Peyer's patch (tissue), 4 donors: Measurements from ENCODE around the gene REXO1.

Experiments used
- POLR2A ChIP-seq, 2 donors: fragments of 450-650 bp; IDR thresholded peaks; one replicate each; pipeline ENCODE4 v1.5.1; 2017; ENCODE audit warnings: antibody characterized with exemption in 2 of 2, mild to moderate bottlenecking in 2 of 2, moderate library complexity in 2 of 2
- TF ChIP-seq, protein P1 (sequence below), 6 experiments: fragments of 450-650 bp in 4 of 6; fragments of 200-600 bp in 2 of 6; sonication (generic) in 1 of 6; IDR thresholded peaks; one replicate each; pipeline ENCODE4 v1.5.1; 2017 to 2019; ENCODE audit warnings: antibody characterized with exemption in 6 of 6, mild to moderate bottlenecking in 3 of 6, moderate library complexity in 1 of 6

DNA sequence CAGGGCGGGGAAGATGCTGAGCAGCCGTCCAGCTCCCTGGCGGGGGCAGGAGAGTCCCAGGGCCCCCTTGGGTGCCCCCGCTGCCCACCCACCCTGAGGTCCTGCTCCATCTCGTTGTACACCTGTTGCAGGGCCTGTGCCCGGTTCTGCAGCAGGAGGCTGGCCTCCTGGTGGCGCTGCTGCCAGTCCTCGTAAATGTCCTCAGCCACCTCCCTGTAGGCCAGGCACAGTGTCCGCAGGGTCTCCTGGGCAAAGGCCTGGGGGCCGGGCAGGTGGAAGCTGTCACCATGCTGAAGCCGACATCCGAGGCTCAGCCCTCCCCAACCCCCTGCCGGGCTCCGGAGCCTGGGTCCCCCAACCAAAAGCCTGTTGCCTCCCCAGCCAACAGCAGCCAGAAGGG is 56.4 kb downstream of the REXO1 start:
- TF ChIP-seq, protein P1, sequence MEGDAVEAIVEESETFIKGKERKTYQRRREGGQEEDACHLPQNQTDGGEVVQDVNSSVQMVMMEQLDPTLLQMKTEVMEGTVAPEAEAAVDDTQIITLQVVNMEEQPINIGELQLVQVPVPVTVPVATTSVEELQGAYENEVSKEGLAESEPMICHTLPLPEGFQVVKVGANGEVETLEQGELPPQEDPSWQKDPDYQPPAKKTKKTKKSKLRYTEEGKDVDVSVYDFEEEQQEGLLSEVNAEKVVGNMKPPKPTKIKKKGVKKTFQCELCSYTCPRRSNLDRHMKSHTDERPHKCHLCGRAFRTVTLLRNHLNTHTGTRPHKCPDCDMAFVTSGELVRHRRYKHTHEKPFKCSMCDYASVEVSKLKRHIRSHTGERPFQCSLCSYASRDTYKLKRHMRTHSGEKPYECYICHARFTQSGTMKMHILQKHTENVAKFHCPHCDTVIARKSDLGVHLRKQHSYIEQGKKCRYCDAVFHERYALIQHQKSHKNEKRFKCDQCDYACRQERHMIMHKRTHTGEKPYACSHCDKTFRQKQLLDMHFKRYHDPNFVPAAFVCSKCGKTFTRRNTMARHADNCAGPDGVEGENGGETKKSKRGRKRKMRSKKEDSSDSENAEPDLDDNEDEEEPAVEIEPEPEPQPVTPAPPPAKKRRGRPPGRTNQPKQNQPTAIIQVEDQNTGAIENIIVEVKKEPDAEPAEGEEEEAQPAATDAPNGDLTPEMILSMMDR (IDR thresholded peaks at IDR 0.05), result no peak
- no peak for TF ChIP-seq POLR2A (IDR thresholded peaks at IDR 0.05)
